NCI-H774 (cell line): ENCODE data around the gene VOPP1.

ENCODE experiments used
- DNase-seq: peaks from one replicate; lab custom pipeline; 2025; lab: John Stamatoyannopoulos, UW

Gene VOPP1

GRCh38 chr7:55468495-55468894 lies 103.8 kb downstream of the VOPP1 start:
- DNase-seq: no peak

GRCh38 chr7:55467047-55467593 lies 105.2 kb downstream of the VOPP1 start:
- DNase-seq: no peak

- DNase-seq: no peak
Observed at GRCh38 chr7:55465691-55466090, 106.6 kb downstream of the VOPP1 start.

- no peak for DNase-seq
Observed at GRCh38 chr7:55464422-55464821, 107.9 kb downstream of the VOPP1 start.

GRCh38 chr7:55463686-55464262 lies 108.5 kb downstream of the VOPP1 start:
- no peak for DNase-seq

GRCh38 chr7:55458351-55458750 lies 114.0 kb downstream of the VOPP1 start:
- DNase-seq: no peak

- no peak for DNase-seq
Observed at GRCh38 chr7:55457801-55458200, 114.5 kb downstream of the VOPP1 start.

GRCh38 chr7:55452971-55453370 lies 119.3 kb downstream of the VOPP1 start:
- no peak for DNase-seq

- no peak for DNase-seq
Observed at GRCh38 chr7:55449992-55450535, 122.2 kb downstream of the VOPP1 start.

- DNase-seq: no peak
Observed at GRCh38 chr7:55449205-55449991, 122.9 kb downstream of the VOPP1 start.

GRCh38 chr7:55448526-55448925 lies 123.8 kb downstream of the VOPP1 start:
- no peak for DNase-seq

- DNase-seq: no peak
Observed at GRCh38 chr7:55444786-55445185, 127.5 kb downstream of the VOPP1 start.

- no peak for DNase-seq
Observed at GRCh38 chr7:55441774-55442522, 130.4 kb downstream of the VOPP1 start.

GRCh38 chr7:55441002-55441401 lies 131.3 kb downstream of the VOPP1 start:
- DNase-seq: no peak

GRCh38 chr7:55440040-55440690 lies 132.1 kb downstream of the VOPP1 start:
- no peak for DNase-seq

- no peak for DNase-seq
Observed at GRCh38 chr7:55439627-55440026, 132.7 kb downstream of the VOPP1 start.

GRCh38 chr7:55438757-55439525 lies 133.4 kb downstream of the VOPP1 start:
- peak; percentile 70 for DNase-seq

GRCh38 chr7:55438085-55438756 lies 134.1 kb downstream of the VOPP1 start:
- DNase-seq: peak; percentile 85

- no peak for DNase-seq
Observed at GRCh38 chr7:55437375-55437774, 134.9 kb downstream of the VOPP1 start.

GRCh38 chr7:55436457-55436856 lies 135.8 kb downstream of the VOPP1 start:
- DNase-seq: no peak

- DNase-seq: no peak
Observed at GRCh38 chr7:55435466-55435865, 136.8 kb downstream of the VOPP1 start.
